Suprapubic skin (tissue), 4 donors: ENCODE results near the gene TMEM131L.

Experiments used
- EP300 ChIP-seq: sonication (generic); formaldehyde crosslinking; IDR thresholded peaks from one replicate; pipeline ENCODE4 v1.6.1; 2017; ENCODE audit warnings: antibody characterized with exemption
- POLR2AphosphoS5 ChIP-seq, 3 donors: sonication (generic); formaldehyde crosslinking; IDR thresholded peaks; one replicate each; pipeline ENCODE4 v1.6.1; 2017; ENCODE audit warnings: antibody characterized with exemption in 3 of 3
- TF ChIP-seq, protein P1 (sequence below), 2 donors: fragments of 200-600 bp in 1 of 2; fragments of 450-650 bp in 1 of 2; sonication (generic) in 1 of 2; IDR thresholded peaks; one replicate each; pipeline ENCODE4 v1.5.1; 2016 to 2019; ENCODE audit warnings: antibody characterized with exemption in 2 of 2, mild to moderate bottlenecking in 1 of 2, moderate library complexity in 1 of 2

DNA sequence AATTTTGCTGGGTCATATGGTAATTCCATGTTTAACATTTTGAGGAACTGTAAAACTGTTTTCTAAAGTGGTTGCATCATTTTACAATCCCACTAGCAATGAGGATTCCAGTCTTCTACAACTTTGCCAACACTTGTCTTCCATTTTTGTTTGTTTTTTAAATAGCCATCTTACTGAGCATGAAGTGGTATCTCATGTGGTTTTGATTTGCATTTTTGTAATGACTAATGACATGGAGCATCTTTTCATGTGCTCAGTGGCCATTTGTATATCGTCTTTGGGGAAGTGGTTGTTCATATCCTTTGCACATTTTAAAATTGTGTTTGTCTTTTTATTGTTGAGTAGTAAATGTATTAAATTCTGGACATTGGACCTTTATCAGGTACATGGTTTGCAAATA is 94.7 kb downstream of the TMEM131L start:
- TF ChIP-seq, protein P1, sequence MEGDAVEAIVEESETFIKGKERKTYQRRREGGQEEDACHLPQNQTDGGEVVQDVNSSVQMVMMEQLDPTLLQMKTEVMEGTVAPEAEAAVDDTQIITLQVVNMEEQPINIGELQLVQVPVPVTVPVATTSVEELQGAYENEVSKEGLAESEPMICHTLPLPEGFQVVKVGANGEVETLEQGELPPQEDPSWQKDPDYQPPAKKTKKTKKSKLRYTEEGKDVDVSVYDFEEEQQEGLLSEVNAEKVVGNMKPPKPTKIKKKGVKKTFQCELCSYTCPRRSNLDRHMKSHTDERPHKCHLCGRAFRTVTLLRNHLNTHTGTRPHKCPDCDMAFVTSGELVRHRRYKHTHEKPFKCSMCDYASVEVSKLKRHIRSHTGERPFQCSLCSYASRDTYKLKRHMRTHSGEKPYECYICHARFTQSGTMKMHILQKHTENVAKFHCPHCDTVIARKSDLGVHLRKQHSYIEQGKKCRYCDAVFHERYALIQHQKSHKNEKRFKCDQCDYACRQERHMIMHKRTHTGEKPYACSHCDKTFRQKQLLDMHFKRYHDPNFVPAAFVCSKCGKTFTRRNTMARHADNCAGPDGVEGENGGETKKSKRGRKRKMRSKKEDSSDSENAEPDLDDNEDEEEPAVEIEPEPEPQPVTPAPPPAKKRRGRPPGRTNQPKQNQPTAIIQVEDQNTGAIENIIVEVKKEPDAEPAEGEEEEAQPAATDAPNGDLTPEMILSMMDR (IDR thresholded peaks at IDR 0.05), result no peak
- TF ChIP-seq EP300, result no peak
- TF ChIP-seq POLR2AphosphoS5 (IDR thresholded peaks at IDR 0.05), result no peak
